ENCODE data around the gene DNAI1. TPM values are rescaled to one million over a fixed set of nuclear protein-coding genes. Genes with fewer than 3 reads are reported as not detected.

The DNAI1 gene
- polyA plus RNA-seq, 1 of the 3 experiments (the other 2 are of a cell fraction) = 0.46 TPM

DNA sequence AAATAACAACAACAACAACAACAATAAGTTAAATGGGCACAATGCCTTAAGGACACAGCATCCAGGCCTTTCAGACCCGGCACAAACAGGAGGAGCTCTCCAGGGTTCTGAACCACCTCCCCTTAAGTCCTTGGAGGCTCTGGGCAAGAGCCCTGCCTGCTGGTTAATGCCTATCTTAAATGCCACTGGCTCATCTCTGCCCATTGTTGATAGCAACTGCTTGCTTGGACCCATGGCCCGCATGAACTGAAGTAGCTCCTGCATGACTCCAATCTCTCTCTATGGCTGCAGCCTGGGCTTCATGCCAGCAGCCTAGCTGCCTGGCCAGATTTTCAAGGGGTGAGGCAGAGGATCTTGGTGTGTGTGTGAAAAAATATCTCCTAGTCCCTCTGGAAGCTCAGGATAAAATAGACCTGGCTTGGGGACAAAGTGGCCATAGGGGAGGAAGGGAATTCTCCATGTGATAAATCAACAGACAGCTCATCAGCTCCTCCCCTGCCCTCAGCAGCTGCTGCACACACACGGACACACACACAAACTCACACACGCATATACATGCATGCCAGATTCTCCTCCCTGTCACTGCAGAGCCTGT, 27.7 kb upstream of the DNAI1 start:
- Histone ChIP-seq H4K20me1 (ENCODE audit: insufficient read depth) (peaks cover 87% of the 10 kb centered on the region), H3K9ac (no peak overlapping the region), H3F3A (replicated peaks; ENCODE audit: insufficient read depth) (peaks cover 8% of the 10 kb centered on the region), H3K9me2 (no peaks in the 10 kb centered on the region), H3K4me1 (ENCODE audit: control insufficient read depth in 1 of 2, insufficient read depth in 2 of 2, low read depth in 1 of 2, low read length in 1 of 2) (peaks cover 4 to 63% of the 10 kb centered on the region in 2 experiments; a peak in 3 of 4 replicates), H3K9me3 (no peaks in the 10 kb centered on the region), H3K79me2 (ENCODE audit: insufficient read depth) (peaks cover 36% of the 10 kb centered on the region; the same call in 1 of the 2 replicates), H2AFZ (ENCODE audit: low read depth) (no peak overlapping the region), H3K27ac (ENCODE audit: low read depth in 2 of 2, low read length in 1 of 2) (peak overlapping the region in 1 of 2 experiments; percentile 78; a peak in 2 of 4 replicates), H3K36me3 (replicated peaks in 1 of 2; ENCODE audit: control insufficient read depth in 1 of 2, insufficient read depth in 2 of 2, low read length in 1 of 2) (peaks cover 0 to 2% of the 10 kb centered on the region in 2 experiments), H3K27me3 (ENCODE audit: insufficient read depth) (no peaks in the 10 kb centered on the region), H3K4me2 (0 out of 2 replicates have a peak overlapping the region, but pooled peaks have one; percentile 2), H3K4me3 (ENCODE audit: low read depth in 2 of 2, low read length in 1 of 2) (no peak overlapping the region)
- TF ChIP-seq ELF1 (IDR thresholded peaks at IDR 0.05) (no peak), FOXJ3 (CRISPR knock-in tag; IDR thresholded peaks at IDR 0.05) (peak; percentile 76), TEAD4 (IDR thresholded peaks at IDR 0.05; ENCODE audit: borderline replicate concordance, insufficient read depth) (no peak), MXI1 (IDR thresholded peaks at IDR 0.05; ENCODE audit: low read depth, low read length) (peak; percentile 76; the same call in 1 of the 2 replicates), FOSL2 (IDR thresholded peaks at IDR 0.05; ENCODE audit: borderline replicate concordance, low read depth) (no peak), RFX5 (IDR thresholded peaks at IDR 0.05; ENCODE audit: low read length) (peak; percentile 85), RCOR1 (IDR thresholded peaks at IDR 0.05; ENCODE audit: low read length) (peak; percentile 80), NFIC (IDR thresholded peaks at IDR 0.05; ENCODE audit: borderline replicate concordance) (peak; percentile 76), SIN3A (IDR thresholded peaks at IDR 0.05; ENCODE audit: borderline replicate concordance, low read depth, low read length) (peak; percentile 75; the same call in 1 of the 2 replicates), RXRA (IDR thresholded peaks at IDR 0.05; ENCODE audit: borderline replicate concordance, low read depth) (no peak; the same call in 1 of the 2 replicates), GABPA (IDR thresholded peaks at IDR 0.05; ENCODE audit: low read depth) (no peak), FOXM1 (IDR thresholded peaks at IDR 0.05; ENCODE audit: low read depth) (no peak), GATA2 (CRISPR knock-in tag; IDR thresholded peaks at IDR 0.05) (peak; percentile 68), TAF1 (IDR thresholded peaks at IDR 0.05; ENCODE audit: borderline replicate concordance, low read depth, low read length) (no peak), EP300 (IDR thresholded peaks at IDR 0.05; ENCODE audit: borderline replicate concordance in 1 of 2, low read depth in 1 of 2, low read length in 1 of 2) (peak in 1 of 2 experiments; percentile 71; a peak in 1 of 4 replicates), TCF12 (IDR thresholded peaks at IDR 0.05) (peak; percentile 46; the same call in 1 of the 2 replicates), POLR2AphosphoS5 (IDR thresholded peaks at IDR 0.05; ENCODE audit: low read depth, low read length) (no peak), RAD21 (IDR thresholded peaks at IDR 0.05; ENCODE audit: low read length) (peak; percentile 21; the same call in 1 of the 2 replicates), CHD2 (IDR thresholded peaks at IDR 0.05; ENCODE audit: low read length, partially characterized antibody) (peak; percentile 56), NRF1 (IDR thresholded peaks at IDR 0.05; ENCODE audit: low read depth, low read length) (no peak), EZH2phosphoT487 (IDR thresholded peaks at IDR 0.05; ENCODE audit: borderline replicate concordance, low read depth) (no peak)
- TF ChIP-seq, protein P1, sequence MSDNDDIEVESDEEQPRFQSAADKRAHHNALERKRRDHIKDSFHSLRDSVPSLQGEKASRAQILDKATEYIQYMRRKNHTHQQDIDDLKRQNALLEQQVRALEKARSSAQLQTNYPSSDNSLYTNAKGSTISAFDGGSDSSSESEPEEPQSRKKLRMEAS (IDR thresholded peaks at IDR 0.05; ENCODE audit: low read depth) = no peak
- TF ChIP-seq, protein P2, sequence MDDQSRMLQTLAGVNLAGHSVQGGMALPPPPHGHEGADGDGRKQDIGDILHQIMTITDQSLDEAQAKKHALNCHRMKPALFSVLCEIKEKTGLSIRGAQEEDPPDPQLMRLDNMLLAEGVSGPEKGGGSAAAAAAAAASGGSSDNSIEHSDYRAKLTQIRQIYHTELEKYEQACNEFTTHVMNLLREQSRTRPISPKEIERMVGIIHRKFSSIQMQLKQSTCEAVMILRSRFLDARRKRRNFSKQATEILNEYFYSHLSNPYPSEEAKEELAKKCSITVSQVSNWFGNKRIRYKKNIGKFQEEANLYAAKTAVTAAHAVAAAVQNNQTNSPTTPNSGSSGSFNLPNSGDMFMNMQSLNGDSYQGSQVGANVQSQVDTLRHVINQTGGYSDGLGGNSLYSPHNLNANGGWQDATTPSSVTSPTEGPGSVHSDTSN (IDR thresholded peaks at IDR 0.05) = peak; percentile 24; the same call in 1 of the 2 replicates
- TF ChIP-seq, protein P3, sequence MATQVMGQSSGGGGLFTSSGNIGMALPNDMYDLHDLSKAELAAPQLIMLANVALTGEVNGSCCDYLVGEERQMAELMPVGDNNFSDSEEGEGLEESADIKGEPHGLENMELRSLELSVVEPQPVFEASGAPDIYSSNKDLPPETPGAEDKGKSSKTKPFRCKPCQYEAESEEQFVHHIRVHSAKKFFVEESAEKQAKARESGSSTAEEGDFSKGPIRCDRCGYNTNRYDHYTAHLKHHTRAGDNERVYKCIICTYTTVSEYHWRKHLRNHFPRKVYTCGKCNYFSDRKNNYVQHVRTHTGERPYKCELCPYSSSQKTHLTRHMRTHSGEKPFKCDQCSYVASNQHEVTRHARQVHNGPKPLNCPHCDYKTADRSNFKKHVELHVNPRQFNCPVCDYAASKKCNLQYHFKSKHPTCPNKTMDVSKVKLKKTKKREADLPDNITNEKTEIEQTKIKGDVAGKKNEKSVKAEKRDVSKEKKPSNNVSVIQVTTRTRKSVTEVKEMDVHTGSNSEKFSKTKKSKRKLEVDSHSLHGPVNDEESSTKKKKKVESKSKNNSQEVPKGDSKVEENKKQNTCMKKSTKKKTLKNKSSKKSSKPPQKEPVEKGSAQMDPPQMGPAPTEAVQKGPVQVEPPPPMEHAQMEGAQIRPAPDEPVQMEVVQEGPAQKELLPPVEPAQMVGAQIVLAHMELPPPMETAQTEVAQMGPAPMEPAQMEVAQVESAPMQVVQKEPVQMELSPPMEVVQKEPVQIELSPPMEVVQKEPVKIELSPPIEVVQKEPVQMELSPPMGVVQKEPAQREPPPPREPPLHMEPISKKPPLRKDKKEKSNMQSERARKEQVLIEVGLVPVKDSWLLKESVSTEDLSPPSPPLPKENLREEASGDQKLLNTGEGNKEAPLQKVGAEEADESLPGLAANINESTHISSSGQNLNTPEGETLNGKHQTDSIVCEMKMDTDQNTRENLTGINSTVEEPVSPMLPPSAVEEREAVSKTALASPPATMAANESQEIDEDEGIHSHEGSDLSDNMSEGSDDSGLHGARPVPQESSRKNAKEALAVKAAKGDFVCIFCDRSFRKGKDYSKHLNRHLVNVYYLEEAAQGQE (IDR thresholded peaks at IDR 0.05; ENCODE audit: low read depth, low read length) = peak; percentile 98
- TF ChIP-seq, protein P4, sequence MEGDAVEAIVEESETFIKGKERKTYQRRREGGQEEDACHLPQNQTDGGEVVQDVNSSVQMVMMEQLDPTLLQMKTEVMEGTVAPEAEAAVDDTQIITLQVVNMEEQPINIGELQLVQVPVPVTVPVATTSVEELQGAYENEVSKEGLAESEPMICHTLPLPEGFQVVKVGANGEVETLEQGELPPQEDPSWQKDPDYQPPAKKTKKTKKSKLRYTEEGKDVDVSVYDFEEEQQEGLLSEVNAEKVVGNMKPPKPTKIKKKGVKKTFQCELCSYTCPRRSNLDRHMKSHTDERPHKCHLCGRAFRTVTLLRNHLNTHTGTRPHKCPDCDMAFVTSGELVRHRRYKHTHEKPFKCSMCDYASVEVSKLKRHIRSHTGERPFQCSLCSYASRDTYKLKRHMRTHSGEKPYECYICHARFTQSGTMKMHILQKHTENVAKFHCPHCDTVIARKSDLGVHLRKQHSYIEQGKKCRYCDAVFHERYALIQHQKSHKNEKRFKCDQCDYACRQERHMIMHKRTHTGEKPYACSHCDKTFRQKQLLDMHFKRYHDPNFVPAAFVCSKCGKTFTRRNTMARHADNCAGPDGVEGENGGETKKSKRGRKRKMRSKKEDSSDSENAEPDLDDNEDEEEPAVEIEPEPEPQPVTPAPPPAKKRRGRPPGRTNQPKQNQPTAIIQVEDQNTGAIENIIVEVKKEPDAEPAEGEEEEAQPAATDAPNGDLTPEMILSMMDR (IDR thresholded peaks at IDR 0.05) = no peak
- TF ChIP-seq, protein P5, sequence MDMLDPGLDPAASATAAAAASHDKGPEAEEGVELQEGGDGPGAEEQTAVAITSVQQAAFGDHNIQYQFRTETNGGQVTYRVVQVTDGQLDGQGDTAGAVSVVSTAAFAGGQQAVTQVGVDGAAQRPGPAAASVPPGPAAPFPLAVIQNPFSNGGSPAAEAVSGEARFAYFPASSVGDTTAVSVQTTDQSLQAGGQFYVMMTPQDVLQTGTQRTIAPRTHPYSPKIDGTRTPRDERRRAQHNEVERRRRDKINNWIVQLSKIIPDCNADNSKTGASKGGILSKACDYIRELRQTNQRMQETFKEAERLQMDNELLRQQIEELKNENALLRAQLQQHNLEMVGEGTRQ (IDR thresholded peaks at IDR 0.05; ENCODE audit: borderline replicate concordance, low read depth, low read length) = no peak
- ChIA-PET CTCF (interaction anchor here (0.8 to 11.4 kb wide), 19 partner anchors 9 to 173 kb away, joined by 3 to 132 read pairs (median 4); partner anchors contain the start of gene FAM219A), POLR2A (interaction anchor here (0.5 to 1.7 kb wide), 7 partner anchors 11 to 139 kb away, joined by 3 to 6 read pairs (median 3); partner anchors contain the start of genes DNAI1 and FAM219A)
- WGBS (ENCODE audit: low lambda C conversion rate) = 24% methylated on average over 3 of the region's 4 CpGs
- DNase-seq = peak; percentile 79
